Inferior parietal cortex (tissue), 1 donor: ENCODE results near the gene CEP85L.
A peak's percentile ranks its signal among the peaks of the same experiment; 100 is the strongest.

Experiments
- DNase-seq: peaks from one replicate; pipeline ENCODE4 v3.0.0-alpha.2; 2016; ENCODE audit errors: extremely low spot score

CEP85L gene

GRCh38 chr6:118579786-118580185, 71.6 kb downstream of the CEP85L start:
- no peak for DNase-seq

GRCh38 chr6:118578617-118579016, 72.8 kb downstream of the CEP85L start:
- DNase-seq, result no peak

- DNase-seq, result no peak
Measured at GRCh38 chr6:118577972-118578371, 73.4 kb downstream of the CEP85L start.

- no peak for DNase-seq
Measured at GRCh38 chr6:118574051-118574865, 77.1 kb downstream of the CEP85L start.

GRCh38 chr6:118571121-118571520, 80.3 kb downstream of the CEP85L start:
- DNase-seq, result no peak

- DNase-seq, result no peak
Measured at GRCh38 chr6:118569498-118569897, 81.9 kb downstream of the CEP85L start.

GRCh38 chr6:118567974-118568373, 83.4 kb downstream of the CEP85L start:
- no peak for DNase-seq

GRCh38 chr6:118565311-118565960, 86.0 kb downstream of the CEP85L start:
- DNase-seq, result no peak

GRCh38 chr6:118562959-118563358, 88.4 kb downstream of the CEP85L start:
- no peak for DNase-seq

GRCh38 chr6:118562248-118562647, 89.1 kb downstream of the CEP85L start:
- no peak for DNase-seq

GRCh38 chr6:118559659-118560058, 91.7 kb downstream of the CEP85L start:
- DNase-seq, result no peak

GRCh38 chr6:118558464-118559217, 92.8 kb downstream of the CEP85L start:
- DNase-seq, result no peak

- no peak for DNase-seq
Measured at GRCh38 chr6:118554698-118555097, 96.7 kb downstream of the CEP85L start.

- DNase-seq, result no peak
Measured at GRCh38 chr6:118553132-118553531, 98.3 kb downstream of the CEP85L start.

GRCh38 chr6:118551063-118552053, 100.0 kb downstream of the CEP85L start:
- DNase-seq, result peak; percentile 61

- no peak for DNase-seq
Measured at GRCh38 chr6:118548613-118549012, 102.8 kb downstream of the CEP85L start.

- DNase-seq, result no peak
Measured at GRCh38 chr6:118548136-118548535, 103.3 kb downstream of the CEP85L start, which contains the start of gene PLN. Gene PLN, plus strand, starts transcription at chr6:118548296. Its CDS starts 10,626 bp downstream, at chr6:118558922.

- no peak for DNase-seq
Measured at GRCh38 chr6:118546880-118547218, 104.5 kb downstream of the CEP85L start.

- DNase-seq, result no peak
Measured at GRCh38 chr6:118546164-118546879, 105.1 kb downstream of the CEP85L start.

GRCh38 chr6:118544105-118544504, 107.3 kb downstream of the CEP85L start:
- no peak for DNase-seq
